Gastrocnemius medialis (tissue), 4 donors: ENCODE data around the gene WDFY2. TPM values are rescaled to one million over a fixed set of nuclear protein-coding genes. Genes with fewer than 3 reads are reported as not detected.

ENCODE experiments used
- ATAC-seq, 2 donors: fragments of 150-250 bp; one replicate each; pipeline ENCODE4 v1.9.1; 2016
- DNase-seq, 2 donors: peaks; one replicate each; pipeline ENCODE4 v3.0.0-alpha.2; 2019
- H3K27ac ChIP-seq, 4 donors: fragments of 200-600 bp; sonication (generic); 1 replicate in 1 of 4; 2 replicates in 3 of 4; pipeline ENCODE4 v1.5.1; 2016 to 2018; ENCODE audit warnings: mild to moderate bottlenecking in 2 of 4, moderate library complexity in 1 of 4
- H3K27me3 ChIP-seq, 3 donors: fragments of 200-600 bp; sonication (generic) in 2 of 3; 1 replicate in 1 of 3; 2 replicates in 2 of 3; pipeline versions ENCODE4 v1.5.1 to v1.6.0; 2016 to 2019; ENCODE audit warnings: mild to moderate bottlenecking in 1 of 3, moderate library complexity in 1 of 3
- H3K36me3 ChIP-seq, 2 donors: fragments of 200-600 bp; sonication (generic) in 1 of 2; one replicate each; pipeline ENCODE4 v1.5.1; 2017 to 2018
- H3K4me1 ChIP-seq, 2 donors: fragments of 200-600 bp; sonication (generic) in 1 of 2; one replicate each; pipeline ENCODE4 v1.5.1; 2016 to 2017; ENCODE audit warnings: mild to moderate bottlenecking in 2 of 2
- H3K4me3 ChIP-seq, 4 donors: fragments of 200-600 bp; sonication (generic) in 3 of 4; 1 replicate in 1 of 4; 2 replicates in 3 of 4; pipeline ENCODE4 v1.5.1; 2016 to 2019; ENCODE audit warnings: mild to moderate bottlenecking in 2 of 4
- H3K9me3 ChIP-seq, 3 donors: fragments of 200-600 bp; sonication (generic) in 2 of 3; 1 replicate in 1 of 3; 2 replicates in 2 of 3; pipeline ENCODE4 v1.5.1; 2016 to 2019
- POLR2A ChIP-seq, 2 donors: fragments of 450-650 bp; IDR thresholded peaks; one replicate each; pipeline ENCODE4 v1.6.1; 2017; ENCODE audit warnings: antibody characterized with exemption in 2 of 2, mild to moderate bottlenecking in 2 of 2, moderate library complexity in 2 of 2
- in situ Hi-C, 4 donors: fragments of 200-750 bp; cut with MboI; loops; one replicate each; pipeline versions ENCODE4 v1.15.0 to v1.8.0; 2017; ENCODE audit warnings: low sequenced_read_pairs in 4 of 4
- intact Hi-C: fragments of 100-400 bp; cut with DNase I; formaldehyde crosslinking; loops from one replicate; pipeline ENCODE4 v1.15.1; 2023; ENCODE audit warnings: low total_unique reads
- total RNA-seq, 4 donors: library from RNA; depleted of rRNA; stranded (reverse); fragments of >200 nt; gene quantifications; one replicate each; pipeline versions ENCODE4 v1.1.0 to v1.2.3, GENCODE V29; 2016
- TF ChIP-seq, protein P1 (sequence below), 5 experiments: fragments of 450-650 bp in 3 of 5; fragments of 200-600 bp in 2 of 5; sonication (generic) in 2 of 5; IDR thresholded peaks in 4 of 5; conservative IDR thresholded peaks in 1 of 5; 1 replicate in 4 of 5; 2 replicates in 1 of 5; pipeline ENCODE4 v1.5.1; 2016 to 2019; ENCODE audit warnings: antibody characterized with exemption in 5 of 5, mild to moderate bottlenecking in 3 of 5, moderate library complexity in 3 of 5

Gene WDFY2
- total RNA-seq, 4 donors from 2014 or later, result 0.98 to 2.8 (median 1.7) TPM

DNA sequence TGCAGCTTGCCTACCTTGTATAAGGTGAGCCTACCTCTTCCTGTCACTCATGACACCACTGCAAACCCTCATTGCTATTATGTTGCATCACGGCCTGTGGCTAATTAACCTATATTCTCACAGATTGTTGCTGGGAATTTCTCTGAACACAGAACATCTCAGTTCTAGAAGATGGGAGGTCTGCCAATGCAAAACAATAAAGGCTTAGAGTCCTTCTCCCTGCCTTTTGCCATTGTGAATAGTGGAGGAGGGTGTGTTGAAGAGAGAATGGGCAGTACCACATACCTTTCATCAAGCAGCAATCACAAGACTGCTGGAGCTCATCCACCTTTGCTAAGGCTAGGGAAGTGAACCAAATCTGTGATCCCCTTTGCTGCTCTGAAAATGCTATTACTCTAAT is 34.4 kb downstream of the WDFY2 start:
- Histone ChIP-seq H3K27ac (no peak overlapping the region), H3K27me3 (no peaks in the 10 kb centered on the region), H3K4me1 (peaks cover 6 to 19% of the 10 kb centered on the region in 2 donors), H3K4me3 (no peak overlapping the region), H3K9me3 (no peaks in the 10 kb centered on the region), H3K36me3 (no peaks in the 10 kb centered on the region)
- no peak for DNase-seq
- intact Hi-C loops, result no loop called here
- in situ Hi-C loops, result no loop called here
- no peak for ATAC-seq
- no peak for TF ChIP-seq POLR2A (IDR thresholded peaks at IDR 0.05)
- TF ChIP-seq, protein P1, sequence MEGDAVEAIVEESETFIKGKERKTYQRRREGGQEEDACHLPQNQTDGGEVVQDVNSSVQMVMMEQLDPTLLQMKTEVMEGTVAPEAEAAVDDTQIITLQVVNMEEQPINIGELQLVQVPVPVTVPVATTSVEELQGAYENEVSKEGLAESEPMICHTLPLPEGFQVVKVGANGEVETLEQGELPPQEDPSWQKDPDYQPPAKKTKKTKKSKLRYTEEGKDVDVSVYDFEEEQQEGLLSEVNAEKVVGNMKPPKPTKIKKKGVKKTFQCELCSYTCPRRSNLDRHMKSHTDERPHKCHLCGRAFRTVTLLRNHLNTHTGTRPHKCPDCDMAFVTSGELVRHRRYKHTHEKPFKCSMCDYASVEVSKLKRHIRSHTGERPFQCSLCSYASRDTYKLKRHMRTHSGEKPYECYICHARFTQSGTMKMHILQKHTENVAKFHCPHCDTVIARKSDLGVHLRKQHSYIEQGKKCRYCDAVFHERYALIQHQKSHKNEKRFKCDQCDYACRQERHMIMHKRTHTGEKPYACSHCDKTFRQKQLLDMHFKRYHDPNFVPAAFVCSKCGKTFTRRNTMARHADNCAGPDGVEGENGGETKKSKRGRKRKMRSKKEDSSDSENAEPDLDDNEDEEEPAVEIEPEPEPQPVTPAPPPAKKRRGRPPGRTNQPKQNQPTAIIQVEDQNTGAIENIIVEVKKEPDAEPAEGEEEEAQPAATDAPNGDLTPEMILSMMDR (IDR thresholded peaks at IDR 0.05 in 4 of 5, conservative IDR thresholded peaks at IDR 0.05 in 1 of 5), result no peak

DNA sequence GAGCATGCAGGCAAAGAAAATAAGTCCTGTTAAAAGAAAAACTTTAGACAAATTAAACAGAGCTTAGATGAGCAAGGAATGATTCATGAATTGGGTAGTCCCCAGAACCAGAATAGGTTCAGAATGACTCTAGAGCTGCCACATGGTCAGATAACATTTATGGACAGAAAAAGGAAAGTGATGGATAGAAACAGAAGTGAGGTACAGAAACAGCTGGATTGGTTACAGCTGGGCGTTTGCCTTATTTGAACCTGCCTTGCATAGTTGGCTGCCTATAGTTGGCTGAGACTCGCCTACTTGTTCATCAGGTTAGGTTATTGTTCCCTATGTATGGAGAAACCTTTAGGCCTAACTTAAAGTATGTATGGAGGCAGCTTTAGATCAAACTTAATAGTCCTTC is 35.4 kb downstream of the WDFY2 start:
- Histone ChIP-seq H3K4me1 (peaks cover 4 to 14% of the 10 kb centered on the region in 2 donors), H3K9me3 (no peaks in the 10 kb centered on the region), H3K4me3 (no peak overlapping the region), H3K36me3 (no peaks in the 10 kb centered on the region), H3K27ac (peak overlapping the region in 1 of 4 donors; percentile 33), H3K27me3 (no peaks in the 10 kb centered on the region)
- TF ChIP-seq, protein P1 (IDR thresholded peaks at IDR 0.05 in 4 of 5, conservative IDR thresholded peaks at IDR 0.05 in 1 of 5), result no peak
- no peak for TF ChIP-seq POLR2A (IDR thresholded peaks at IDR 0.05)
- DNase-seq (no peak), ATAC-seq (peak in 1 of 2 donors; percentile 68)
- intact Hi-C loops, result no loop called here
- in situ Hi-C loops, result no loop called here

DNA sequence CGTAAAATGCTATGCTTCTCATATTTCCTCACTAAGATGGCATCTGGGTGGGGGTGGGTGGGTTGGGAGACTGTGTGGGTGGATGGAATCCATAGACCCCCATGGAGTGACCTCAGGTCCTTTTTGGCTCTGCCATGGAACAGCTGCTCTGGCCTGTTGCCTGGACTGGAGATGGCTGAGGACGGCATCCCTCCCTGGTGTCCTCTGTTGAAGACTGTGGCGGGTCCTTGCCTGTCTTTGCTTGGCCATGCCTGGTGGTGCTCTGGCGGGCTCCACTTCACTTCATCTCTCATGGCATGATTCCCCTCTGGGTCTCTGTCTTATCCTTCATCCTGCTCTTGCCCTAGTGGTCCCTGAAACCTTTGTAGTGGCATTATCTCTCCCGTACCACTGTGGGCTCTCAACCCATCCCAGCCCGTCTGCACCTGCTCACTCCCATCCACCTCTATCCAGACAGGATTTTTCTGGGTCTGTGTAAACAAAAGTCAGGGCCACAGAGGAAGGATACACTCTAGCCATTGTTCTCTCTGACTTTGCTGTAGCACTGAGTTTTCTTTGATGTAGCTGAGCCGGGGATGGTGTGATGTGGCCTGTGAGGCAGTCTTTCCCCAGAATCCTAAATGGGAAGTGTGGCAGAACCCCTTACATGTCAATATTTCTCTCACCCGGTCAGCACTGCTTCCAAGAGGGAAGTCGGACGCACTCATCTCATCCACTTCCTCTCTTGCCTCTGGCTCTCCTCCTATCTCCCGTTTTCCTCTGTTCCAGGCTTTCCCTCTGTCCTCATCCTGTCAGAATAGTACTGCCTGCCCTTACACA is 36.1 kb downstream of the WDFY2 start:
- no peaks in the 10 kb centered on the region for H3K27me3 ChIP-seq
- H3K9me3 ChIP-seq, result no peaks in the 10 kb centered on the region
- H3K4me3 ChIP-seq, result no peak overlapping the region
- ATAC-seq (peak; percentile 36 to 47), DNase-seq (peak in 1 of 2 donors; percentile 20)
- peaks cover 0 to 11% of the 10 kb centered on the region in 2 donors for H3K4me1 ChIP-seq
- in situ Hi-C loops, result no loop called here
- intact Hi-C loops, result no loop called here
- TF ChIP-seq POLR2A (IDR thresholded peaks at IDR 0.05), result no peak
- TF ChIP-seq, protein P1 (IDR thresholded peaks at IDR 0.05 in 4 of 5, conservative IDR thresholded peaks at IDR 0.05 in 1 of 5), result no peak
- H3K27ac ChIP-seq, result no peak overlapping the region
- no peaks in the 10 kb centered on the region for H3K36me3 ChIP-seq

DNA sequence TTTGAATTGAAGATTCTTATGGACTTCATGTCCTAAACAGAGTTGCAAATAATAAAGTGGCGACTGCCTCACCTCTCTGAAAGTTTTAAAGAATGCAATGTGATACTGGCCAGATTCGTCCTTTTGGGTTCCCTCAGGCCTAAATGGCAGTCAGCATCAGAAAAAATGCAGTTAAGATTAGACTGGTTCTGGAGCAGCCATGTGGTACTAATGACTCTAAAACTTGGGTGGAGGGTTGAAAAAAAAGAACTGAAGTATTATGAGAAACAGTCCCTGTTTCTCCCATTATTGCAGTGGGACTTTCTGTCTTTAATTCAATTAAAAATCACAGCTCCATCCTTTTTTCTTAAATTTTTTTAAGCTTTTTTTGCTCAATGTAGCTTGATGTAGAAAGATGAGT is 37.3 kb downstream of the WDFY2 start:
- Histone ChIP-seq H3K36me3 (no peaks in the 10 kb centered on the region), H3K4me1 (peaks cover 9 to 21% of the 10 kb centered on the region in 2 donors), H3K4me3 (no peak overlapping the region), H3K27ac (no peak overlapping the region), H3K9me3 (no peaks in the 10 kb centered on the region), H3K27me3 (no peaks in the 10 kb centered on the region)
- no peak for DNase-seq
- intact Hi-C loops (no loop called here), in situ Hi-C loops (no loop called here)
- TF ChIP-seq, protein P1 (IDR thresholded peaks at IDR 0.05 in 4 of 5, conservative IDR thresholded peaks at IDR 0.05 in 1 of 5), result no peak
- no peak for TF ChIP-seq POLR2A (IDR thresholded peaks at IDR 0.05)
- no peak for ATAC-seq
